ENCODE data around the gene SAP30BP.

The SAP30BP gene

DNA sequence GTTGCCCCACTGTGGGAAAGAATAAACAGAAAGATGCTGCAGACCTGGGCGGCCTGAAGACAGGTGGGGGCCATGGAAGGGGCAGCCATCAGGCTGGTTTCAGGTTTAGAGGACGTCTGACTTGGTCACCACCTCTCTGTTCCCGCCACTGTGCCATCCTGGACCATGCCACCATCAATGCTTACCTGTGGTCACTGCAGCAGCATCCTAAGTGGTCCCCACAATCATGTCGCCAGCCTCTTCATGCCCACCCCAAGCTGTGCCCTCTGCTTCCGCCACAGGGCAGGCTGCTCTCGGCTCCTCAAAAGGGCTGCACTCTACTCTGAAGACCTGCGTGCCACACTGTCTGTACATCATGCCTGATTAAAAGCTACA, 23.5 kb upstream of the SAP30BP start:
- TF ChIP-seq, protein P1, sequence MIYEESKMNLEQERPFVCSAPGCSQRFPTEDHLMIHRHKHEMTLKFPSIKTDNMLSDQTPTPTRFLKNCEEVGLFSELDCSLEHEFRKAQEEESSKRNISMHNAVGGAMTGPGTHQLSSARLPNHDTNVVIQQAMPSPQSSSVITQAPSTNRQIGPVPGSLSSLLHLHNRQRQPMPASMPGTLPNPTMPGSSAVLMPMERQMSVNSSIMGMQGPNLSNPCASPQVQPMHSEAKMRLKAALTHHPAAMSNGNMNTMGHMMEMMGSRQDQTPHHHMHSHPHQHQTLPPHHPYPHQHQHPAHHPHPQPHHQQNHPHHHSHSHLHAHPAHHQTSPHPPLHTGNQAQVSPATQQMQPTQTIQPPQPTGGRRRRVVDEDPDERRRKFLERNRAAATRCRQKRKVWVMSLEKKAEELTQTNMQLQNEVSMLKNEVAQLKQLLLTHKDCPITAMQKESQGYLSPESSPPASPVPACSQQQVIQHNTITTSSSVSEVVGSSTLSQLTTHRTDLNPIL (CRISPR knock-in tag; IDR thresholded peaks at IDR 0.05; ENCODE audit: low read depth): no peak
- TF ChIP-seq, protein P2, sequence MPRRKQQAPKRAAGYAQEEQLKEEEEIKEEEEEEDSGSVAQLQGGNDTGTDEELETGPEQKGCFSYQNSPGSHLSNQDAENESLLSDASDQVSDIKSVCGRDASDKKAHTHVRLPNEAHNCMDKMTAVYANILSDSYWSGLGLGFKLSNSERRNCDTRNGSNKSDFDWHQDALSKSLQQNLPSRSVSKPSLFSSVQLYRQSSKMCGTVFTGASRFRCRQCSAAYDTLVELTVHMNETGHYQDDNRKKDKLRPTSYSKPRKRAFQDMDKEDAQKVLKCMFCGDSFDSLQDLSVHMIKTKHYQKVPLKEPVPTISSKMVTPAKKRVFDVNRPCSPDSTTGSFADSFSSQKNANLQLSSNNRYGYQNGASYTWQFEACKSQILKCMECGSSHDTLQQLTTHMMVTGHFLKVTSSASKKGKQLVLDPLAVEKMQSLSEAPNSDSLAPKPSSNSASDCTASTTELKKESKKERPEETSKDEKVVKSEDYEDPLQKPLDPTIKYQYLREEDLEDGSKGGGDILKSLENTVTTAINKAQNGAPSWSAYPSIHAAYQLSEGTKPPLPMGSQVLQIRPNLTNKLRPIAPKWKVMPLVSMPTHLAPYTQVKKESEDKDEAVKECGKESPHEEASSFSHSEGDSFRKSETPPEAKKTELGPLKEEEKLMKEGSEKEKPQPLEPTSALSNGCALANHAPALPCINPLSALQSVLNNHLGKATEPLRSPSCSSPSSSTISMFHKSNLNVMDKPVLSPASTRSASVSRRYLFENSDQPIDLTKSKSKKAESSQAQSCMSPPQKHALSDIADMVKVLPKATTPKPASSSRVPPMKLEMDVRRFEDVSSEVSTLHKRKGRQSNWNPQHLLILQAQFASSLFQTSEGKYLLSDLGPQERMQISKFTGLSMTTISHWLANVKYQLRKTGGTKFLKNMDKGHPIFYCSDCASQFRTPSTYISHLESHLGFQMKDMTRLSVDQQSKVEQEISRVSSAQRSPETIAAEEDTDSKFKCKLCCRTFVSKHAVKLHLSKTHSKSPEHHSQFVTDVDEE (CRISPR knock-in tag; IDR thresholded peaks at IDR 0.05): no peak
- TF ChIP-seq CSDC2 (CRISPR knock-in tag; IDR thresholded peaks at IDR 0.05) (no peak), SNAI2 (CRISPR knock-in tag; IDR thresholded peaks at IDR 0.05) (no peak), ESRRG (CRISPR knock-in tag; IDR thresholded peaks at IDR 0.05) (no peak)
- ATAC-seq: no peak

- TF ChIP-seq RARB (CRISPR knock-in tag; IDR thresholded peaks at IDR 0.05): no peak
- TF ChIP-seq TOX (CRISPR knock-in tag; IDR thresholded peaks at IDR 0.05; ENCODE audit: borderline replicate concordance): no peak
- TF ChIP-seq, protein P2 (CRISPR knock-in tag; IDR thresholded peaks at IDR 0.05): no peak
- no peak for TF ChIP-seq ESRRG (CRISPR knock-in tag; IDR thresholded peaks at IDR 0.05)
- TF ChIP-seq CSDC2 (CRISPR knock-in tag; IDR thresholded peaks at IDR 0.05): no peak
- TF ChIP-seq ZFP30 (CRISPR knock-in tag; IDR thresholded peaks at IDR 0.05): no peak
- TF ChIP-seq, protein P1 (CRISPR knock-in tag; IDR thresholded peaks at IDR 0.05; ENCODE audit: low read depth): no peak
- TF ChIP-seq ZNF8 (CRISPR knock-in tag; IDR thresholded peaks at IDR 0.05): no peak
- TF ChIP-seq ZNF70 (CRISPR knock-in tag; IDR thresholded peaks at IDR 0.05): no peak
- TF ChIP-seq ZNF565 (CRISPR knock-in tag; conservative IDR thresholded peaks at IDR 0.05; ENCODE audit: low read depth): no peak
- no peak for TF ChIP-seq SNAI2 (CRISPR knock-in tag; IDR thresholded peaks at IDR 0.05)
- TF ChIP-seq OSR1 (CRISPR knock-in tag; IDR thresholded peaks at IDR 0.05): no peak
- no peak for ATAC-seq
These were observed 21.6 kb upstream of the SAP30BP start for GRCh38 chr17:75645501-75645888.

- TF ChIP-seq SNAI2 (CRISPR knock-in tag; IDR thresholded peaks at IDR 0.05) (no peak), ZFP3 (CRISPR knock-in tag; IDR thresholded peaks at IDR 0.05) (no peak), RARB (CRISPR knock-in tag; IDR thresholded peaks at IDR 0.05) (no peak), POU6F1 (CRISPR knock-in tag; IDR thresholded peaks at IDR 0.05; ENCODE audit: borderline replicate concordance, low read depth) (no peak), BACH2 (CRISPR knock-in tag; IDR thresholded peaks at IDR 0.05; ENCODE audit: borderline replicate concordance) (no peak), OSR1 (CRISPR knock-in tag; IDR thresholded peaks at IDR 0.05) (no peak), TCF4 (CRISPR knock-in tag; IDR thresholded peaks at IDR 0.05; ENCODE audit: borderline replicate concordance) (no peak), ARNTL (CRISPR knock-in tag; IDR thresholded peaks at IDR 0.05; ENCODE audit: borderline replicate concordance, low read depth) (no peak), ZNF565 (CRISPR knock-in tag; conservative IDR thresholded peaks at IDR 0.05; ENCODE audit: low read depth) (no peak), ZFP30 (CRISPR knock-in tag; IDR thresholded peaks at IDR 0.05) (no peak), ZC3H10 (CRISPR knock-in tag; IDR thresholded peaks at IDR 0.05) (no peak), CSDC2 (CRISPR knock-in tag; IDR thresholded peaks at IDR 0.05) (no peak), ESRRG (CRISPR knock-in tag; IDR thresholded peaks at IDR 0.05) (no peak), ISL1 (CRISPR knock-in tag; IDR thresholded peaks at IDR 0.05) (no peak)
- TF ChIP-seq, protein P3, sequence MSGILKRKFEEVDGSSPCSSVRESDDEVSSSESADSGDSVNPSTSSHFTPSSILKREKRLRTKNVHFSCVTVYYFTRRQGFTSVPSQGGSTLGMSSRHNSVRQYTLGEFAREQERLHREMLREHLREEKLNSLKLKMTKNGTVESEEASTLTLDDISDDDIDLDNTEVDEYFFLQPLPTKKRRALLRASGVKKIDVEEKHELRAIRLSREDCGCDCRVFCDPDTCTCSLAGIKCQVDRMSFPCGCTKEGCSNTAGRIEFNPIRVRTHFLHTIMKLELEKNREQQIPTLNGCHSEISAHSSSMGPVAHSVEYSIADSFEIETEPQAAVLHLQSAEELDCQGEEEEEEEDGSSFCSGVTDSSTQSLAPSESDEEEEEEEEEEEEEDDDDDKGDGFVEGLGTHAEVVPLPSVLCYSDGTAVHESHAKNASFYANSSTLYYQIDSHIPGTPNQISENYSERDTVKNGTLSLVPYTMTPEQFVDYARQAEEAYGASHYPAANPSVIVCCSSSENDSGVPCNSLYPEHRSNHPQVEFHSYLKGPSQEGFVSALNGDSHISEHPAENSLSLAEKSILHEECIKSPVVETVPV (CRISPR knock-in tag; IDR thresholded peaks at IDR 0.05): no peak
- TF ChIP-seq, protein P1 (CRISPR knock-in tag; IDR thresholded peaks at IDR 0.05; ENCODE audit: low read depth): no peak
- no peak for ATAC-seq
These were observed 21.1 kb upstream of the SAP30BP start for GRCh38 chr17:75645889-75646637.
